Measurements from ENCODE around the gene SKA2. TPM values are rescaled to one million over a fixed set of nuclear protein-coding genes. Genes with fewer than 3 reads are reported as not detected.
A peak's percentile ranks its signal among the peaks of the same experiment; 100 is the strongest.

Gene SKA2
- total RNA-seq, 2 donors from 2014 or later = 5.6 to 10.9 TPM

- Histone ChIP-seq H3K27me3 (no peaks in the 10 kb centered on the region), H3K4me1 (no peaks in the 10 kb centered on the region), H3K36me3 (replicated peaks in 1 of 2; ENCODE audit: insufficient read depth in 1 of 2, low read depth in 2 of 2) (no peaks in the 10 kb centered on the region), H3K4me3 (no peak overlapping the region), H3K9me3 (no peaks in the 10 kb centered on the region), H3K27ac (no peak overlapping the region)
- DNase-seq (no peak), ATAC-seq (no peak)
- 90% methylated on average over 9 of the region's 9 CpGs for WGBS, 2 donors
- TF ChIP-seq POLR2A (IDR thresholded peaks at IDR 0.05) (no peak), CTCF (IDR thresholded peaks at IDR 0.05) (no peak)
- intact Hi-C loops (cut with DNase I) = no loop called here
Measured at GRCh38 chr17:59115474-59115873, 39.5 kb downstream of the SKA2 start.

- no peaks in the 10 kb centered on the region for H3K9me3 ChIP-seq
- no peak overlapping the region for H3K27ac ChIP-seq
- DNase-seq (no peak), ATAC-seq (no peak)
- whole genome bisulfite sequencing, 2 donors = 86 to 88% methylated on average over 3 of the region's 3 CpGs
- intact Hi-C loops (cut with DNase I) = no loop called here
- H3K4me3 ChIP-seq = no peak overlapping the region
- TF ChIP-seq POLR2A (IDR thresholded peaks at IDR 0.05) = no peak
- no peak for TF ChIP-seq CTCF (IDR thresholded peaks at IDR 0.05)
- H3K27me3 ChIP-seq = no peaks in the 10 kb centered on the region
- peaks cover 11% of the 10 kb centered on the region for H3K4me1 ChIP-seq
- H3K36me3 ChIP-seq (replicated peaks in 1 of 2; ENCODE audit: insufficient read depth in 1 of 2, low read depth in 2 of 2) = no peaks in the 10 kb centered on the region
Measured at GRCh38 chr17:59111539-59111938, 43.4 kb downstream of the SKA2 start.

- H3K27ac ChIP-seq = no peak overlapping the region
- TF ChIP-seq POLR2A (IDR thresholded peaks at IDR 0.05) (no peak), CTCF (IDR thresholded peaks at IDR 0.05) (no peak)
- H3K9me3 ChIP-seq = no peaks in the 10 kb centered on the region
- intact Hi-C loops (cut with DNase I) = no loop called here
- H3K36me3 ChIP-seq (replicated peaks in 1 of 2; ENCODE audit: insufficient read depth in 1 of 2, low read depth in 2 of 2) = no peaks in the 10 kb centered on the region
- DNase-seq = no peak
- no peak overlapping the region for H3K4me3 ChIP-seq
- H3K4me1 ChIP-seq = peaks cover 12% of the 10 kb centered on the region
- no peaks in the 10 kb centered on the region for H3K27me3 ChIP-seq
- no peak for ATAC-seq
Measured at GRCh38 chr17:59110973-59111372, 44.0 kb downstream of the SKA2 start.

- H3K27me3 ChIP-seq = no peaks in the 10 kb centered on the region
- intact Hi-C loops (cut with DNase I) = no loop called here
- DNase-seq (no peak), ATAC-seq (no peak)
- H3K36me3 ChIP-seq (replicated peaks in 1 of 2; ENCODE audit: insufficient read depth in 1 of 2, low read depth in 2 of 2) = no peaks in the 10 kb centered on the region
- H3K27ac ChIP-seq = no peak overlapping the region
- no peak overlapping the region for H3K4me3 ChIP-seq
- 73 to 78% methylated on average over 7 of the region's 7 CpGs for WGBS, 2 donors
- peaks cover 25% of the 10 kb centered on the region for H3K4me1 ChIP-seq
- TF ChIP-seq POLR2A (IDR thresholded peaks at IDR 0.05) = no peak
- TF ChIP-seq CTCF (IDR thresholded peaks at IDR 0.05) = no peak
- no peaks in the 10 kb centered on the region for H3K9me3 ChIP-seq
Measured at GRCh38 chr17:59108400-59109102, 46.4 kb downstream of the SKA2 start.

GRCh38 chr17:59107306-59107670, 47.7 kb downstream of the SKA2 start:
- Histone ChIP-seq H3K4me3 (peak overlapping the region in 1 of 2 donors; percentile 34), H3K4me1 (peaks cover 25% of the 10 kb centered on the region), H3K27ac (peak overlapping the region; percentile 41 to 93 (median 86)), H3K27me3 (no peaks in the 10 kb centered on the region), H3K36me3 (replicated peaks in 1 of 2; ENCODE audit: insufficient read depth in 1 of 2, low read depth in 2 of 2) (no peaks in the 10 kb centered on the region), H3K9me3 (no peaks in the 10 kb centered on the region)
- no peak for DNase-seq
- no peak for TF ChIP-seq POLR2A (IDR thresholded peaks at IDR 0.05)
- TF ChIP-seq CTCF (IDR thresholded peaks at IDR 0.05) = no peak
- intact Hi-C loops (cut with DNase I) = no loop called here
- ATAC-seq = no peak
- WGBS, 2 donors = 0 to 3% methylated on average over 10 of the region's 10 CpGs
